Lung (tissue), 12 donors: Measurements from ENCODE around the gene BEND6. TPM values are rescaled to one million over a fixed set of nuclear protein-coding genes. Genes with fewer than 3 reads are reported as not detected.

ENCODE experiments used
- ATAC-seq: fragments of 200-7000 bp; cut with Tn5 transposase; one replicate; pipeline ENCODE4 v1.9.1; 2020; ENCODE audit warnings: moderate number of reproducible peaks; ENCODE audit not compliant: insufficient read depth, low FRiP score
- DNase-seq, 3 donors: peaks; one replicate each; pipeline ENCODE4 v3.0.0-alpha.2; 2013 to 2017
- H3K27ac ChIP-seq, 2 donors: one replicate each; pipeline ENCODE4 v1.5.1; 2013; ENCODE audit warnings: mild to moderate bottlenecking in 2 of 2, moderate library complexity in 2 of 2, control low read depth in 1 of 2, inconsistent platforms in 1 of 2, low read depth in 1 of 2, low read length in 1 of 2
- H3K27me3 ChIP-seq, 3 donors: one replicate each; pipeline ENCODE4 v1.5.1; 2013; ENCODE audit warnings: low read length in 2 of 3; ENCODE audit not compliant: control insufficient read depth in 3 of 3, insufficient read depth in 3 of 3
- H3K36me3 ChIP-seq, 4 donors: one replicate each; pipeline ENCODE4 v1.5.1; 2013; ENCODE audit warnings: low read length in 4 of 4, mild to moderate bottlenecking in 1 of 4, moderate library complexity in 1 of 4; ENCODE audit not compliant: control insufficient read depth in 4 of 4, insufficient read depth in 4 of 4
- H3K4me1 ChIP-seq, 5 donors: one replicate each; pipeline ENCODE4 v1.5.1; 2013; ENCODE audit warnings: low read length in 5 of 5, mild to moderate bottlenecking in 2 of 5, moderate library complexity in 1 of 5; ENCODE audit not compliant: control insufficient read depth in 5 of 5, insufficient read depth in 5 of 5
- H3K4me3 ChIP-seq: one replicate; pipeline ENCODE4 v1.5.1; 2013; ENCODE audit warnings: mild to moderate bottlenecking, control low read depth, moderate library complexity
- H3K9ac ChIP-seq, 2 donors: one replicate each; pipeline ENCODE4 v1.5.1; 2013; ENCODE audit warnings: low read length in 2 of 2, control low read depth in 1 of 2; ENCODE audit not compliant: insufficient read depth in 1 of 2
- H3K9me3 ChIP-seq, 4 donors: one replicate each; pipeline ENCODE4 v1.5.1; 2013; ENCODE audit warnings: low read length in 3 of 4, mild to moderate bottlenecking in 1 of 4, moderate library complexity in 1 of 4; ENCODE audit not compliant: control insufficient read depth in 4 of 4, insufficient read depth in 3 of 4
- CTCF ChIP-seq: IDR thresholded peaks from 2 replicates; pipeline ENCODE4 v1.5.1; 2012; ENCODE audit warnings: mild to moderate bottlenecking; ENCODE audit errors: control extremely low read depth, extremely low read depth
- WGBS, 2 donors: extraction: QIAGEN DNeasy Blood & Tissue Kit; methylation state at CpG; one replicate each; pipeline ENCODE4 v1.1.7; 2013; 5-methylcytosine and 5-hydroxymethylcytosine counted together
- polyA plus RNA-seq, 2 donors: library from polyadenylated mRNA; stranded (reverse); fragments of 200-250 nt; gene quantifications; one replicate each; pipeline ENCODE4 v1.2.1, GENCODE V29; 2013
- total RNA-seq, 2 donors: library from RNA; depleted of rRNA in 1 of 2; stranded (reverse); fragments of >200 nt in 1 of 2; gene quantifications; one replicate each; pipeline ENCODE4 v1.2.1, GENCODE V29; 2014 to 2021
- donor health status: control.
- donor health status: control.
- donor health status: Bipolar disorder and iron deficiency.
- donor health status: healthy.
- donor health status: DM: yes; HTN: yes; CAD: no.

The BEND6 gene
- total and polyA plus RNA-seq, 4 donors: 0.23 to 0.95 (median 0.51) TPM

DNA sequence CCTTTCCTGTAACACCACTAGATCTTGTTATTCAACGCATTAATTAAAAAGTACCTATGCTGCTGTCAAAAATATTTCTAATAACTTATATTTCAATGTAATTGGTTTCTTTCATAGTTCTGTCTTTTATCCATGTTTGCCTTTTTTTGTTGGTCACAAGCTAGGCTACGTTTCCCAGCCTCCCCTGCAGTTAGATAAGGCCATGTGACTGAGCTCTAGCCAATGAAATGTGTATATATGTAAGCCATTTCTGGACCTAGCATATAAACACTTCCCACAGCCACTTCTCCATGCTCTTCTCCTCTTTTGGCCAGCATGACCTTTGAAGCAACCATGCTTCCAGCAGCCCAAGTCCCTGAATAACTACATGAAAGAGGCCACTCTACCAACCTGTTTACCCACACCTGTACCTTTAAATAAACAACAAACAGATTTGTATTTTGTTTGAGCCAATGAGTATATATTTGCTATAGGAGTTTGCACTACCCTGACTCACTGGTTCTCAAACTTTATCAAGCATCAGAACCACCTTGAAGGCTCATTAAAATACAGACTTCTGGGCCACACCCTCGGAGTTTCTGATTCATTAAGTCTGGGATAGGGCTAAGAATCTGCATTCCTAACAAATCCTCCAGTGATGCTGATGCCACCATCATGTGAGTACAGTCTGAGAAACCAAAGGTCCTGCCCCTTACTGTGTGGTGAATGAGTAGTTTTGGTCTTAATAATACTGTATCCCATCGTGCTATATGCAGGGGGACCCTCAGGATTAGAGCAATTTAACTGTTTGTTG is 45.6 kb upstream of the BEND6 start:
- no peak overlapping the region for H3K4me3 ChIP-seq
- WGBS, 2 donors: 74 to 87% methylated on average over 4 of the region's 4 CpGs
- H3K27me3 ChIP-seq: no peaks in the 10 kb centered on the region
- H3K9ac ChIP-seq: no peak overlapping the region
- TF ChIP-seq CTCF: no peak
- DNase-seq: no peak
- H3K27ac ChIP-seq: no peak overlapping the region
- no peaks in the 10 kb centered on the region for H3K9me3 ChIP-seq
- no peaks in the 10 kb centered on the region for H3K36me3 ChIP-seq
- H3K4me1 ChIP-seq: peaks cover 0 to 3% (median 0%) of the 10 kb centered on the region in 5 donors
- ATAC-seq: no peak

DNA sequence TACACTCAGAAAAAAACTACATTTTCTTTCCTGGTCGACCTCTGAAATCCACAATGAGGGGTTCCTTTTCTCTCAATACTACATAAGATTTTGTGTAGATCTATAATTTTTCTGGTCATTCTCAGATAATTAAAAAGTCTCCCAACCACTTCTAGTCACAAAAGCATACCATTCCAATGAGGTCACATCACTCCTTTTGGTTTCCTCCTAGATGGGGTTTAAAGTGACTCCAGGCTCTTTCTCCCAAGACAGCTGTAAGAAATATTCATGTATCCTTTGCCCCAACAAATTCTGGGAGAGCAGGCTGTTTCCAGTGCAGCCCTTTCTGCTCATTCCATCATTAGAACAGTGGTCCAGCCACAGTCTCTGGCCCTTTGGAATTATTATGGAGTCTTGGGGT is 43.1 kb upstream of the BEND6 start:
- H3K36me3 ChIP-seq: no peaks in the 10 kb centered on the region
- H3K9me3 ChIP-seq: no peaks in the 10 kb centered on the region
- no peak overlapping the region for H3K9ac ChIP-seq
- H3K4me3 ChIP-seq: no peak overlapping the region
- no peaks in the 10 kb centered on the region for H3K27me3 ChIP-seq
- WGBS, 2 donors: 76 to 84% methylated on average over 1 of the region's 1 CpG
- no peak overlapping the region for H3K27ac ChIP-seq
- ATAC-seq (no peak), DNase-seq (peak in 2 of 3 donors; percentile 8 to 30)
- no peak for TF ChIP-seq CTCF
- H3K4me1 ChIP-seq: peaks cover 0 to 3% (median 0%) of the 10 kb centered on the region in 5 donors

DNA sequence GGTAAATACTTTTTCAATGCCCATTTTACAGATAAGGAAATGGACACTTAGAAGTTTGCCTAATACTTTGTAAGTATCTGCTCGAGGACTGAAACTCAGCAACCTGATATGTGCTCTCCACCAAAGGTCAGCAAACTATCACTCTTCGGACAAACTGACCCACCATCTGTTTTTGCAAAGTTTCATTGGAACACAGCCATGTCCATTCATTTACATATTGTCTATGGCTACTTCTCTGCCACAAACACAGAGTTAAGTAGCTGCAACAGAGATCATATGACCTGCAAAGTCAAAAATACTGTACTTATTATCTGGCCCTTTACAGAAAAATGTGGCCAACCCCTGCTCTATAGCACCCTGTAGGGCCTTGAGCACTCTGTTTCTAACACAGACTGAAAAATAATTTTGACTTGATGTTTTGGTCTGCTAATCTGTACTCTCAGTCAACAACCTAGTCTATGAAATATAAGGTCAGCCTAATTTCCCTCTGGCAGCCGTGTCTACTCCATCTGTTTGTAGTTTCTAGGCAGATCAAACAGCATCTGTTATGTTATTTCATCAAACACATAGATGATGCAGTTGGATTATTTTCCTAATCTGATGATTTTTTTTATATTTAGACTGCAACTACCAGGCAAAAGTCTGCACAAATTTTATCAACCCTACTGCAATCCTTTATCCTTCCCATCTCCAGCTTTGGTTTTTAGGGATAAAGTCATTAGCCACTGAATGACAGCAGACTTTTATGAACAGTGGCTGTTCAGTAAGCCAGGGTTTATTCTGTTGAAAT is 41.4 kb upstream of the BEND6 start:
- WGBS, 2 donors: 47 to 58% methylated on average over 3 of the region's 3 CpGs
- no peak overlapping the region for H3K9ac ChIP-seq
- ATAC-seq: no peak

More for the DNA sequence above, 41.4 kb upstream of the BEND6 start:
- Histone ChIP-seq H3K27ac (no peak overlapping the region), H3K9me3 (no peaks in the 10 kb centered on the region), H3K4me1 (peaks cover 0 to 3% (median 0%) of the 10 kb centered on the region in 5 donors), H3K4me3 (no peak overlapping the region), H3K27me3 (no peaks in the 10 kb centered on the region), H3K36me3 (no peaks in the 10 kb centered on the region)
- peak in 2 of 3 donors; percentile 14 to 32 for DNase-seq
- no peak for TF ChIP-seq CTCF
